GM18909 (cell line): ENCODE data around the gene NPPB.
"Not testable (repeated sequence)": the region's sequence is repeated elsewhere in the genome, so short reads cannot be mapped to it uniquely, and the experiment has no call there.

ENCODE experiments used
- ATAC-seq: cut with Tn5 transposase; IDR thresholded peaks from one replicate; pipeline ENCODE4 v1.9.1; 2021; ENCODE audit warnings: mild to moderate bottlenecking; ENCODE audit not compliant: unreplicated experiment, poor library complexity

The NPPB gene

DNA sequence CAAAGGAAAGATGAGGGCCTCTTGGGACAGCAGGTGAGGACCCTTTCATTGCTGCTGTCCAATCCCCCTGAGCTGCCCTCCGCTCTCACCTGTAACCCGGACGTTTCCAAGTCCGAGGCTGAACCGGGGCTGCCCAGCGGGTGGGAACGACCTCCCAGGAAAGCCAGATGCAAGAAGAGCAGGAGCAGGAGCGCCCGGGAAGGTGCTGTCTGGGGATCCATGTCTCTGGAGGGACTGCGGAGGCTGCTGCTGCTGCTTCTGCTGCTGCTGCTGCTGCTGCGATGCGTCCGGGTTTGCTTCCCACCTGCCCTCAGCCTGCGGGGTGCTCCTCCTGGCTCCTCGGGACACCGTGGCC is at the start of gene NPPB:
Gene NPPB, minus strand, starts transcription at position 333 of the 355 bp plus-strand sequence. Its CDS starts 112 bp downstream, at position 221.
- ATAC-seq, result no peak

DNA sequence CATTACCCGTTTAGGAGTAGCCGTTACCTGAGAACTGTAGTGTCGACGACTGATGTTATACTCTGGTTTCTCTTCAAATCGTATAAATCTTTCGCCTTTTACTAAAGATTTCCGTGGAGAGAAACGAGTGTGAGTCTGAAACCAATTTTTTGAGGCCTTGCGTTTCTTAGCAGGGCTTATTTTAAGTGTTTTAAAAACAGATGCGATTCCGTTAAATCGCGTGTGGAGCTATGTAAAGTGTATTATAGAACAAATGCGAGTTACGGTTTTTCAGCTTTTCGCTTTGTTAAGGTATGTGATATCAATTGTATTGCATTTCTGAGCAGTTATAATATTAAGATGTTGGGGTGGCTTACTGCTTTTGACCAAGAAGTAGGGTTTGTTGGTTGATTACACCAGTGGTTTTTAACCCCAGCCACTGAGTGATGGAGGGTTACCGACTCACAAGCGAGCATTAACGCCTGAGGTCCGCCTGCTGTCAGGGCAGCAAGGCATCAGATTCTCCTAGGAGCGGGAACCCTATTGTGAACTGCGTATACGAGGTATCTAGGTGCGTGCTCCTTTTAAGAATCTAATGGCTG is 49.4 kb upstream of the NPPB start:
- ATAC-seq, result peak; percentile 55

DNA sequence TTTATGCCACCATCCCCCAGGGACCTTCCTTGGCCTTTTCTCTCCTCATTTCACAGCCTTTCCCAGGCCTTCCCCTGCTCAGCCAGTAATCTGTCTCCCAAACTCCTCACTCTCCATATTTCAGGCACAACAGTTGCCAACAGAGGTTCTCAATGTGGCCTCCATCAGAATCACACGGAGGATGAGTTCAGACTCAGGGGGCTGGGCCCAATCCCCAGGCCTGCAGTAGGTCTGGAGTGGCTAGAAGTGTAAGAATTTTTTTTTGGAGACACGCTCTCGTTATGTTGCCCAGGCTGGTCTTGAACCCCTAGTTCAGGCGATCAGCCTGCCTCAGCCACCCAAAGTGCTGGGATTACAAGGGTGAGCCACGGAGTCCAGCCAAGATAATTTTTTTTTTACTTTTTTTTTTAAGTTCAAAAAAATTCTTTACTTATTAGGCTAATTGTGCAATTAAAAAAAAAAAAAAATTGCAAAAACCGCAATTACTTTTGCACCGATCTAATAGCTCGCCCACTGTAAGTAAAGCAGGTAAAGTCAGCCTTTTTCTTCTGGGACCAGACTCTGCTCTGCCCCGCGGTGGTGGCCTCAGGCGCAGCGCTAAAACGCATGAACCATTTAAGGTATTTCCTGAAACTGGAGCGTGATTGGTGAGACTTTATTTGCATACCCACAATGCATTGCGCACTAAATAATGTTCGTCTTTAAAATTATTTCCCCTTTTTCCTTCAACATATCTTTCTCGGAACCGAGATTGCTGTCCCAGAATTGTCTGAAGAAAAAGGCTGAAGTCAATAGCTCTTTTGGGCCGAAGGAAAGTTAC is 48.7 kb upstream of the NPPB start:
- ATAC-seq, result peak; percentile 54

GRCh38 chr1:11906870-11907269 is 48.1 kb upstream of the NPPB start:
- ATAC-seq, result no peak

GRCh38 chr1:11904978-11905377 is 46.2 kb upstream of the NPPB start:
- ATAC-seq, result no peak

DNA sequence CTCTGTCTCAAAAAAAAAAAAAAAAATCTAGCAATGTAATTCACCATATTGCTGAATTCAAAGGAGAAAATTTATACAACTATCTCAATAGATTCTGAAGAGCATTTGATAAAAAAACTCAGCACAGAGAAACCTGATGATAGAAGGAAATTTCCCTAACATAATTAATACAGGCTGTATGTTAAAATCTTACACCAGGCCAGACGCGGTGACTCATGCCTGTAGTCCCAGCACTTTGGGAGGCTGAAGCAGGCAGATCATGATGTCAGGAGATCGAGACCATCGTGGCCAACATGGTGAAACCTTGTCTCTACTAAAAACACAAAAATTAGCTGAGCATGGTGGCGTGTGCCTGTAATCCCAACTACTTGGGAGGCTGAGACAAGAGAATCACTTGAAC is 45.4 kb upstream of the NPPB start:
- not testable (repeated sequence) for ATAC-seq

- ATAC-seq, result no peak
Observed at GRCh38 chr1:11903210-11903609, 44.5 kb upstream of the NPPB start.

DNA sequence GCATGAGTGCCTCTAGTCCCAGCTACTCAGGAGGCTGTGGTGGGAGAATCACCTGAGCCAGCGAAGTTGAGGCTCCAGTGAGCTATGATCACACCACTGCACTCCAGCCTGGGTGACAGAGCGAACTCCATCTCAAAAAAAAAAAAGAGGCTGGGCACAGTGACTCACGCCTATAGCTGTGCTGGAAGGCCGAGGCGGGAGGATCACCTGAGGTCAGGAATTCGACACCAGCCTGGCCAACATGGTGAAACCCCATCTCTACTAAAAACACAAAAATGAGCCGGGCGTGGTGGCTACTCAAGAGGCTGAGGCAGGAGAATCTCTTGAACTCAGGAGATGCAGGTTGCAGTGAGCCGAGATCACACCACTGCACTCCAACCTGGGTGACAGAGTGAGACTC is 42.7 kb upstream of the NPPB start:
- ATAC-seq, result not testable (repeated sequence)

- no peak for ATAC-seq
Observed at GRCh38 chr1:11898831-11899467, 40.2 kb upstream of the NPPB start.

DNA sequence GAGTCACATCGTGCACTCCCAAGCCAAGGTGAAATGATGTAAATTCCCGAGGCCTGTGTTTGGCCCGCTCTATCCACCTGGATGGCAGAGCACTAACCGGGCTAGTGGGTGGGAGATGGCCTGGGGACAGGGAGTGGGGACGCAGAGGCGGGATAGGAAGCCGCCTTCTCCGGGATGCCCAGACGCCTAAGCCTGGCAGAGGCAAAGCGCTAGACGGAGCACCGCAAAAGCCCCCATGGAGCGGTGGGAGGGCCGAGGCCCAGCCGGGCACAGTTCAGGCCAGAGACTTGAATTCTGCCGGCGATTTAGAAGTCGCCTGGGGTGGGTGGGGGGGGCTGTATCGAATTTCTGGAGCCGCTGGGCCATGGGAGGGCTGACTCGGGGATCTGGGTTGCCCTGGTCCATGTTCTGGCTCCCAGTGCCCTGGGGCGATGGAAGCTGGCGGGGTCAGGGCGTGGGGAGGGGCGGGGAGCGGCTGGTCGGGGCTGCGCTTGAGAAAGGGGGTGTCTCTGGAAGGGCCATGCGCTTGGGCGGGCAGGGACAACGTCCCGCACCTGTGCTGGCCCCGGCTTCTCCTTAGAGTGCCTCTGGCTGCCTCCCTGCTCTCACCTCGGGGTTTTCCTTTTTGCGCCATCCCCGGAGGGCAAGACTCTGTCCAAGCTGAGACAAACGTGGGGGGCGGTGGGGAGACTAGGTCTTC is 39.5 kb upstream of the NPPB start:
- ATAC-seq, result no peak

GRCh38 chr1:11894501-11894900 is 35.8 kb upstream of the NPPB start:
- ATAC-seq, result not testable (repeated sequence)

GRCh38 chr1:11893907-11894251 is 35.1 kb upstream of the NPPB start:
- no peak for ATAC-seq

- ATAC-seq, result no peak
Observed at GRCh38 chr1:11891433-11892186, 32.9 kb upstream of the NPPB start.

DNA sequence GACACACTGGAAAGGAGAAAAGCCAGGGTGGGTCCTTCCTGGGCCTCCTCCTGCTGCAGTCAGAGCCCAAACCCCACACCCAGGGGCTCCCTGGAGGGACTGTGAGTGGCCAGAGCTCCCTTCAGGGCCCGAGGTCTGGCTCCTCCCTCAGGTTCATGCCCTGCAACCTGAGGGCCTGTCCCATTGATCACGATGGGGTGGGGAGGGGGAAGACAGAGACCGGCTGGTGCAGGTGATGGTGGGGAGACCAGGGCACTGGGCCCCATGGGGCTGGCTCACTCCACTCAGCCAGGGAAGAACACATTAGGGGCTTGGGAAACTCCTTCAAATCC is 30.1 kb upstream of the NPPB start:
- no peak for ATAC-seq

- ATAC-seq, result no peak
Observed at GRCh38 chr1:11888206-11888876, 29.6 kb upstream of the NPPB start.

DNA sequence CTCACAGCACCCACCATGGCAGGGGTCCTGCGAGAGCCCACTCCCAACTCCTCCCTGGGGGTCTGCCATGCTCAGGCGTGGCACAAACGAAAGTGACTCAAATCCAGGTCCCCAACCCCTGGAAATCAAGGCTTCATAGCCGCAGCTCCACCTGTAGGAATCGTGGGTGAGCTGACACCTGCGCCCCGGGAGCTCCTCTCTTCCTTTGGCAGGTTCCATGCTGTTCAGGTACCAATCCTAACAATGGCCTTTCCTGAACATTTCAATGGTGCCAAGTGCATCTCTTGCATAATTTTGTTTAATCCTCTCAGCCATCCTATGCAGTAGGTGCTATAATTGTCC is 28.9 kb upstream of the NPPB start:
- no peak for ATAC-seq

GRCh38 chr1:11886986-11887665 is 28.4 kb upstream of the NPPB start:
- no peak for ATAC-seq

DNA sequence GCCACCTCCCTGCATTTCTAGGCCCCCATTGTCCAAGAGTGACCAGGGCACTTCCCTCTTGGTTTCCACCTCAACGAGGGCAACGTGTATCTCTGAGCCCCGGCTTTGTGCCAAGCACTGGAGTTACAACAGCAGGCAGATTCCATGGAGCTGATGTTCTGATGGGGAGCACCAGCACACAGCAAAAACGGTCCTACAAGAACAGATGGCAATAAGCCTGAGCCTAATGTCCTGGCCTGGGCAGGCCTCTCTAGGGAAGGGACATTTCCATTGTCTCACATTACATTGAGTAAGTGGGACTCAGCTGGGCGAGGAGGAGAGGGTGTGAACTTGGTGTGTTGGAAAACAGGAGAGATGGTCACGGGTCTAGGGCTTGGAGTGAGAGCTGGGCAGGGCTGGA is 27.2 kb upstream of the NPPB start:
- ATAC-seq, result no peak

GRCh38 chr1:11882814-11883538 is 24.2 kb upstream of the NPPB start:
- ATAC-seq, result no peak
